ENCODE data around the gene ENHO. TPM values are rescaled to one million over a fixed set of nuclear protein-coding genes. Genes with fewer than 3 reads are reported as not detected.

Gene ENHO
- total and polyA plus RNA-seq, 10 of the 15 experiments (the other 5 are each of a cell fraction or from before 2014, with no cell fraction given), result not detected

- BruUV-seq (replicated peaks), result no TSS peak
- 8% methylated on average over 3 of the region's 3 CpGs for WGBS (ENCODE audit: insufficient coverage, insufficient replicate concordance, low lambda C conversion rate, missing lambda C conversion rate)
- no peak for ATAC-seq
These were observed 24.2 kb downstream of the ENHO start for GRCh38 chr9:34498553-34498952.

More at GRCh38 chr9:34498553-34498952, 24.2 kb downstream of the ENHO start:
- no peak overlapping the region for H3K9ac ChIP-seq (ENCODE audit: control insufficient read depth, insufficient read depth, low read length)
- no peaks in the 10 kb centered on the region for H3K79me2 ChIP-seq (ENCODE audit: control insufficient read depth, insufficient read depth, low read length)
- intact Hi-C loops (cut with micrococcal nuclease; ENCODE audit: unreplicated experiment) (no loop called here), in situ Hi-C loops (cut with MboI) (no loop called here)
- no peak overlapping the region for H3K27ac ChIP-seq (ENCODE audit: control insufficient read depth, insufficient read depth)
- FAIRE-seq (no peak), DNase-seq (ENCODE audit: low read depth, low spot score) (no peak)
- RAD21 ChIA-PET (ENCODE audit: unreplicated experiment), result no interaction called here
- no peaks in the 10 kb centered on the region for H3K4me1 ChIP-seq (ENCODE audit: control insufficient read depth, insufficient read depth, low read length)
- no peak overlapping the region for H3K4me3 ChIP-seq
- H3K9me3 ChIP-seq (replicated peaks; ENCODE audit: control insufficient read depth, insufficient read depth, low read length), result no peaks in the 10 kb centered on the region
- peaks cover 9% of the 10 kb centered on the region for H4K20me1 ChIP-seq (ENCODE audit: control insufficient read depth, insufficient read depth)
- TF ChIP-seq CHD4 (IDR thresholded peaks at IDR 0.05), result no peak
- no peak for TF ChIP-seq IKZF1 (conservative IDR thresholded peaks at IDR 0.05)
- TF ChIP-seq KLF5 (IDR thresholded peaks at IDR 0.05; ENCODE audit: partially characterized antibody), result no peak
- no peak for TF ChIP-seq CREM (IDR thresholded peaks at IDR 0.05; ENCODE audit: low read depth)
- no peak for TF ChIP-seq CEBPB (IDR thresholded peaks at IDR 0.05; ENCODE audit: borderline replicate concordance in 1 of 2, low read depth in 2 of 2, low read length in 2 of 2)
- TF ChIP-seq ATF7 (IDR thresholded peaks at IDR 0.05; ENCODE audit: low read depth), result no peak
- no peak for TF ChIP-seq RAD21 (IDR thresholded peaks at IDR 0.05; ENCODE audit: insufficient read depth, low read depth, low read length)
- TF ChIP-seq BRCA1 (IDR thresholded peaks at IDR 0.05; ENCODE audit: low read depth, low read length), result no peak
- TF ChIP-seq, protein P1, sequence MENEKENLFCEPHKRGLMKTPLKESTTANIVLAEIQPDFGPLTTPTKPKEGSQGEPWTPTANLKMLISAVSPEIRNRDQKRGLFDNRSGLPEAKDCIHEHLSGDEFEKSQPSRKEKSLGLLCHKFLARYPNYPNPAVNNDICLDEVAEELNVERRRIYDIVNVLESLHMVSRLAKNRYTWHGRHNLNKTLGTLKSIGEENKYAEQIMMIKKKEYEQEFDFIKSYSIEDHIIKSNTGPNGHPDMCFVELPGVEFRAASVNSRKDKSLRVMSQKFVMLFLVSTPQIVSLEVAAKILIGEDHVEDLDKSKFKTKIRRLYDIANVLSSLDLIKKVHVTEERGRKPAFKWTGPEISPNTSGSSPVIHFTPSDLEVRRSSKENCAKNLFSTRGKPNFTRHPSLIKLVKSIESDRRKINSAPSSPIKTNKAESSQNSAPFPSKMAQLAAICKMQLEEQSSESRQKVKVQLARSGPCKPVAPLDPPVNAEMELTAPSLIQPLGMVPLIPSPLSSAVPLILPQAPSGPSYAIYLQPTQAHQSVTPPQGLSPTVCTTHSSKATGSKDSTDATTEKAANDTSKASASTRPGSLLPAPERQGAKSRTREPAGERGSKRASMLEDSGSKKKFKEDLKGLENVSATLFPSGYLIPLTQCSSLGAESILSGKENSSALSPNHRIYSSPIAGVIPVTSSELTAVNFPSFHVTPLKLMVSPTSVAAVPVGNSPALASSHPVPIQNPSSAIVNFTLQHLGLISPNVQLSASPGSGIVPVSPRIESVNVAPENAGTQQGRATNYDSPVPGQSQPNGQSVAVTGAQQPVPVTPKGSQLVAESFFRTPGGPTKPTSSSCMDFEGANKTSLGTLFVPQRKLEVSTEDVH (IDR thresholded peaks at IDR 0.05; ENCODE audit: low read depth, partially characterized antibody), result no peak
- CTCF ChIA-PET, result interaction anchor here (0.9 to 3.8 kb wide), 6 partner anchors 8 to 136 kb away, joined by 3 to 38 read pairs (median 4); no protein-coding TSS in a partner anchor
- no peak overlapping the region for H3K4me2 ChIP-seq (ENCODE audit: control insufficient read depth, insufficient read depth)
- H3K27me3 ChIP-seq (replicated peaks in 1 of 2; ENCODE audit: control insufficient read depth in 2 of 2, insufficient read depth in 2 of 2, low read length in 1 of 2), result peaks cover 2 to 16% of the 10 kb centered on the region in 2 experiments
- H3K36me3 ChIP-seq (ENCODE audit: control insufficient read depth in 2 of 2, insufficient read depth in 2 of 2, low read length in 1 of 2), result no peaks in the 10 kb centered on the region
- SMC1A ChIA-PET (ENCODE audit: uncharacterized antibody, unreplicated experiment), result no interaction called here
- no peak overlapping the region for H2AFZ ChIP-seq (ENCODE audit: control insufficient read depth, low read depth, low read length)
- POLR2A ChIA-PET, result no interaction called here

All from GM12878 (cell line).